Lower lobe of right lung (tissue), 2 donors: ENCODE results near the gene CTDSPL. TPM values are rescaled to one million over a fixed set of nuclear protein-coding genes. Genes with fewer than 3 reads are reported as not detected.
A peak's percentile ranks its signal among the peaks of the same experiment; 100 is the strongest.

Experiments
- ATAC-seq, 2 donors: fragments of 200-7000 bp; cut with Tn5 transposase; one replicate each; pipeline ENCODE4 v1.9.1; 2020 to 2022; ENCODE audit warnings: mild to moderate bottlenecking in 2 of 2, moderate library complexity in 2 of 2
- DNase-seq: peaks from one replicate; pipeline ENCODE4 v3.0.0-alpha.2; 2020
- H3K27ac ChIP-seq: fragments of 200-600 bp; one replicate; pipeline ENCODE4 v1.8.0; 2022
- H3K27me3 ChIP-seq: fragments of 200-600 bp; one replicate; pipeline ENCODE4 v1.8.0; 2022; ENCODE audit warnings: low read depth
- H3K36me3 ChIP-seq: fragments of 200-600 bp; one replicate; pipeline ENCODE4 v1.8.0; 2022; ENCODE audit warnings: mild to moderate bottlenecking
- H3K4me1 ChIP-seq: fragments of 200-600 bp; one replicate; pipeline ENCODE4 v1.8.0; 2022
- H3K4me3 ChIP-seq: fragments of 200-600 bp; one replicate; pipeline ENCODE4 v1.8.0; 2022; ENCODE audit warnings: mild to moderate bottlenecking
- H3K9me3 ChIP-seq: fragments of 200-600 bp; one replicate; pipeline ENCODE4 v1.8.0; 2022
- intact Hi-C: fragments of 100-400 bp; cut with DNase I; formaldehyde crosslinking; loops from one replicate; pipeline ENCODE4 v1.11.0; 2022
- total RNA-seq: library from RNA; stranded (reverse); fragmentation: NEBNext Ultra II Directional; extraction: Animal tissue kit (Norgen Biotek cat#: 25700); gene quantifications from one replicate; pipeline ENCODE4 v1.2.1, GENCODE V29; 2021
- TF ChIP-seq, protein P1 (sequence below): fragments of 200-600 bp; IDR thresholded peaks from one replicate; pipeline ENCODE4 v1.8.0; 2022; ENCODE audit warnings: antibody characterized with exemption, mild to moderate bottlenecking
- donor health status: DM: no; HTN: yes; CAD: no; lungs with severe emphysema.

The CTDSPL gene
- total RNA-seq, 1 donor from 2014 or later, result 60.3 TPM

DNA sequence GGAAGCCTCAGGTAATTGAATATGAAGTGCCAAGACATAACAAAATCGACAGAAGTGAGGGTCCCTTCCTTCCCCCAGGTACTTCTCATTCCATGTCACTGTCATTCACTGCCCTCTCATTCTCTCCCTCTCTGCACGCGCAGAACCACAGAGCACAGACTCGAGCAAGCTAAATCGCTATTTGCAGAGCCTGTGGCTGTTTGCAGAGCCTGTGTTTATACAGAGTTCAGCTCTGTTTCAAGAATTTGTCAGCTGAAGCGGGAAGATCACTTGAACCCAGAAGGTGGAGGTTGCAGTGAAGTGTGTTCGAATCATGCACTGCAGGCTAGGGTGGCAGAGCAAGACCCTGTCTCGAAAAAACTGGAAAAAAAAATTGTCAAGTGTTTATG is 131.4 kb downstream of the CTDSPL start:
- H3K4me3 ChIP-seq, result no peak overlapping the region
- intact Hi-C loops, result no loop called here
- H3K27me3 ChIP-seq, result no peaks in the 10 kb centered on the region
- ATAC-seq (no peak), DNase-seq (no peak)
- H3K4me1 ChIP-seq, result peaks cover 42% of the 10 kb centered on the region
- H3K9me3 ChIP-seq, result no peaks in the 10 kb centered on the region
- no peak overlapping the region for H3K27ac ChIP-seq
- no peaks in the 10 kb centered on the region for H3K36me3 ChIP-seq
- TF ChIP-seq, protein P1, sequence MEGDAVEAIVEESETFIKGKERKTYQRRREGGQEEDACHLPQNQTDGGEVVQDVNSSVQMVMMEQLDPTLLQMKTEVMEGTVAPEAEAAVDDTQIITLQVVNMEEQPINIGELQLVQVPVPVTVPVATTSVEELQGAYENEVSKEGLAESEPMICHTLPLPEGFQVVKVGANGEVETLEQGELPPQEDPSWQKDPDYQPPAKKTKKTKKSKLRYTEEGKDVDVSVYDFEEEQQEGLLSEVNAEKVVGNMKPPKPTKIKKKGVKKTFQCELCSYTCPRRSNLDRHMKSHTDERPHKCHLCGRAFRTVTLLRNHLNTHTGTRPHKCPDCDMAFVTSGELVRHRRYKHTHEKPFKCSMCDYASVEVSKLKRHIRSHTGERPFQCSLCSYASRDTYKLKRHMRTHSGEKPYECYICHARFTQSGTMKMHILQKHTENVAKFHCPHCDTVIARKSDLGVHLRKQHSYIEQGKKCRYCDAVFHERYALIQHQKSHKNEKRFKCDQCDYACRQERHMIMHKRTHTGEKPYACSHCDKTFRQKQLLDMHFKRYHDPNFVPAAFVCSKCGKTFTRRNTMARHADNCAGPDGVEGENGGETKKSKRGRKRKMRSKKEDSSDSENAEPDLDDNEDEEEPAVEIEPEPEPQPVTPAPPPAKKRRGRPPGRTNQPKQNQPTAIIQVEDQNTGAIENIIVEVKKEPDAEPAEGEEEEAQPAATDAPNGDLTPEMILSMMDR, result no peak

DNA sequence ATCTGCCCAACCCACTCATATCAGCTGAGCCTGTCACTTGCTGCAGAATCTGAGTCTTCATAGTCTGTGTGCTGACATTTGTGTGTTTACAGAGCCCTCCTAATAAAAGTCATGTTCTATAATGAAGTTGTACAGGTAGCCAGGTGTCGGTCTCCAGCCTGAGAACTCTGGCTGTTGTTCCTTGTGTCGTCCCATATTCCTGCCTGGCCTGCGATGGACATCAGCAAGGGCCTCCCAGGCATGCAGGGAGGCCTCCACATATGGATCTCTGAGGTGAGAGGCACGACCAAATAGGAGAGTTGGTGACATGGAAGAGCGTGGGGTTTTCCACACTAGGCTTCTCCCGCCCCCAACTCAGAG is 131.8 kb downstream of the CTDSPL start:
- intact Hi-C loops, result no loop called here
- H3K27ac ChIP-seq, result peak overlapping the region; percentile 86
- ATAC-seq, result no peak

DNA sequence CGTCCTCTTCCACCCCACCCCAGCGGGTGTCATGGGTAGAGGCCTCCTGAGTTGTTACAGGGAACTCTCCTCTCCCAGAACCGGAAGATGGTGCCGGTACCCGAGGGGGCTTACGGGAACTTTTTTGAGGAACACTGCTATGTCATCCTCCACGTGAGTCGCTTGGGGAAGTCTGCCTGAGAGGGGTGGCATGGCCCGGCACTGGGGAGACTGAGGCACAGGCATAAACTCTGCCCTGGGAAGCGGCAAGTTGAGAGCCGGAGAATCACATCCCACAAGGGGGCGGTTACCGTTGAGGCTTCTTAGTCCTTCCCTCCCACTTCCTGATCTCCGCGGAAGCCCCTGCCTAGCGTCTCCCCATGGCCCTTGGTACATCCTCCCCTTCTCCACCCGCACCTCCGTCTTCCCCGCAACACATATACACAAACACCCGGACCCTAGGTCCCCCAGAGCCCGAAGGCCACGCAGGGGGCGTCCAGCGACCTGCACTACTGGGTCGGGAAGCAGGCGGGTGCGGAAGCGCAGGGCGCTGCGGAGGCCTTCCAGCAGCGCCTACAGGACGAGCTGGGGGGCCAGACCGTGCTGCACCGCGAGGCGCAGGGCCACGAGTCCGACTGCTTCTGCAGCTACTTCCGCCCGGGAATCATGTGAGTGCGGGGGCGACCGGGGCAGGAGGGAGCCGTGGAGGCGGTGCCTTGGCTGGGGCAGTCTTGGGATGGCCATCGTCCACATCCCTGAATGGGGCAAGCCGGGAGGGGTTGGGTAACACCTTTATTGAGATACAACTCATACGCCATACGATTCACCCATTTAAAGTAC is 132.3 kb downstream of the CTDSPL start:
- Histone ChIP-seq H3K27me3 (no peaks in the 10 kb centered on the region), H3K9me3 (no peaks in the 10 kb centered on the region), H3K4me1 (peaks cover 48% of the 10 kb centered on the region), H3K4me3 (peak overlapping the region; percentile 63), H3K36me3 (no peaks in the 10 kb centered on the region), H3K27ac (peak overlapping the region; percentile 86)
- intact Hi-C loops, result no loop called here
- peak; percentile 91 for DNase-seq
- TF ChIP-seq, protein P1, result no peak
- peak; percentile 50 to 53 for ATAC-seq

More for the DNA sequence above, 131.8 kb downstream of the CTDSPL start:
- peak overlapping the region; percentile 63 for H3K4me3 ChIP-seq
- DNase-seq, result no peak
- H3K4me1 ChIP-seq, result peaks cover 46% of the 10 kb centered on the region
- TF ChIP-seq, protein P1, result no peak
- no peaks in the 10 kb centered on the region for H3K36me3 ChIP-seq
- no peaks in the 10 kb centered on the region for H3K27me3 ChIP-seq
- H3K9me3 ChIP-seq, result no peaks in the 10 kb centered on the region

DNA sequence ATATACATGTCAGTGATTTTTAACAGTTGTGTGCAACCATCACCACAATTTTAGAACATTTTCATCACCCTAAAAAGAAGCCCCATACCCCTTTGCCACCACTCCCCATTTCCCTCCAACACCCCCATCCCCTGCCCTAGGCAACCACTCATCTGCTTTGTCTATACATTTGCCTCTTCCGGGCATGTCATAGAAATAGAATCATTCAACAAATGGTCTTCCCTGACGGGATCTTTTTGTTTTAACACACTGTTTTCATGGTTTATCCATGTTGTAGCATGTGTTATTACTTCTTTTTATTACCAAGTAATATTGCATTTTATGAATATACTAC is 132.9 kb downstream of the CTDSPL start:
- H3K36me3 ChIP-seq, result no peaks in the 10 kb centered on the region
- no peaks in the 10 kb centered on the region for H3K9me3 ChIP-seq
- ATAC-seq, result no peak
- DNase-seq, result no peak
- peak overlapping the region; percentile 63 for H3K4me3 ChIP-seq
- TF ChIP-seq, protein P1, result no peak
- H3K27ac ChIP-seq, result peak overlapping the region; percentile 86
- no peaks in the 10 kb centered on the region for H3K27me3 ChIP-seq
- intact Hi-C loops, result no loop called here
- H3K4me1 ChIP-seq, result peaks cover 52% of the 10 kb centered on the region

DNA sequence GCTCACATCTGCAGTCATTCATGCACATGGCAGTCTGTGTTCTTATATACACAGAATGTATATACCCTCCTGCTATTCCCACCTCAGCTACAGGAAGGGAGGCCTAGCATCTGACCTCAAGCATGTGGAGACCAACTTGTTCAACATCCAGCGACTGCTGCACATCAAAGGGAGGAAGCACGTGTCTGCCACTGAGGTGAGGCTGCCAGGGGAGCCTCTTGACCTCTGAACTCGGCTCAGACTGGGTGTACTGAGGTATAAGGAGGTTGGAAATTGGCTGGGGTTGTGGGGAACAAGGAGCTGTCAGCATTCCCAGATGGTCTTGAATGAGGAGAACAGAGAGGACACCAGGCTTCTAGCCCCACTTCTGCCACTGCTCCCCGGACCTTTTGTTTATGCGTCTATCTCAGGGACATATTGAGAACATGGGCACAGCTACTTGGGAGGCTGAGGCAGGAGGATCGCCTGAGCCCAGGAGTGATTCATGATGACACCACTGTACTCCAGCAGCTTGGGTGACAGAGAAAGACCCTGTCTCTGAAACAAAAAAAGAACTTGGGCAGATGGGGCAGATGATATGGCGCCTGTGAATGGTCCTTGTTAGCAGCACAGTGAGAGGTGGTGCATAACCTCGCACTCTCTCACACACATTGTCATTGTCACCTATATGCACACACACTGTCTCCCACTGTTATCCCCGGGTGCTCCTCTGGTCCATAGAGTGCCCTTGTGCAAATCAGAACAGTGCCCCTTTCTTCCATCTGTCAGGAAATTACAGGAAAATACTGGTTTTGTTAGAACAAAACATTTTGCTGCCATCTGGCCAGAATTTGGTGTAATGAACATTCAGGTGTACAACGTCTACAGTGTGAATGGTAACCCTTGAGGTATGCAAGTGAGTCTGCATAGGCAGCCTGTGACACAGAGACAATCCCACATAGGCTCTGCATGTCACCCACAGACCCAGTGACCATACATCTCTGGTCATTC is 134.3 kb downstream of the CTDSPL start:
- peaks cover 52% of the 10 kb centered on the region for H3K4me1 ChIP-seq
- TF ChIP-seq, protein P1, result no peak
- peaks cover under 1% of the 10 kb centered on the region for H3K36me3 ChIP-seq
- no peaks in the 10 kb centered on the region for H3K27me3 ChIP-seq
- H3K27ac ChIP-seq, result no peak overlapping the region
- H3K4me3 ChIP-seq, result no peak overlapping the region
- no peaks in the 10 kb centered on the region for H3K9me3 ChIP-seq
- ATAC-seq (no peak), DNase-seq (no peak)
- intact Hi-C loops, result no loop called here
